22Rv1 (cell line): Measurements from ENCODE around the gene WDR1.

ENCODE experiments used
- H3K27ac ChIP-seq: fragments of 450-650 bp; 2 replicates; pipeline ENCODE4 v1.5.1; 2017
- CTCF ChIP-seq: fragments of 450-650 bp; IDR thresholded peaks from 2 replicates; pipeline ENCODE4 v1.5.1; 2017; ENCODE audit warnings: mild to moderate bottlenecking
- ZFX ChIP-seq: fragments of 450-650 bp; IDR thresholded peaks from 2 replicates; pipeline ENCODE4 v1.6.1; 2017; ENCODE audit warnings: antibody characterized with exemption, borderline replicate concordance

The WDR1 gene

GRCh38 chr4:10096201-10096977, 20.2 kb downstream of the WDR1 start:
- H3K27ac ChIP-seq, result no peak overlapping the region
- no peak for TF ChIP-seq CTCF
- no peak for TF ChIP-seq ZFX

GRCh38 chr4:10095296-10095991, 21.2 kb downstream of the WDR1 start:
- TF ChIP-seq CTCF (no peak), ZFX (no peak)
- no peak overlapping the region for H3K27ac ChIP-seq

GRCh38 chr4:10094841-10095240, 21.8 kb downstream of the WDR1 start:
- H3K27ac ChIP-seq, result no peak overlapping the region
- TF ChIP-seq ZFX (no peak), CTCF (no peak)

GRCh38 chr4:10093801-10094552, 22.6 kb downstream of the WDR1 start:
- no peak for TF ChIP-seq ZFX
- no peak for TF ChIP-seq CTCF
- H3K27ac ChIP-seq, result no peak overlapping the region

- H3K27ac ChIP-seq, result no peak overlapping the region
- no peak for TF ChIP-seq CTCF
Observed at GRCh38 chr4:10093271-10093621, 23.4 kb downstream of the WDR1 start.

- H3K27ac ChIP-seq, result no peak overlapping the region
- TF ChIP-seq ZFX, result no peak
- TF ChIP-seq CTCF, result no peak
Observed at GRCh38 chr4:10092481-10093270, 23.9 kb downstream of the WDR1 start.
